GM21786 (cell line): Measurements from ENCODE around the gene IGSF5.
"Not testable (repeated sequence)": the region's sequence is repeated elsewhere in the genome, so short reads cannot be mapped to it uniquely, and the experiment has no call there.

Source experiments
- ATAC-seq: cut with Tn5 transposase; IDR thresholded peaks from one replicate; pipeline ENCODE4 v1.9.1; 2021; ENCODE audit not compliant: unreplicated experiment

The IGSF5 gene

GRCh38 chr21:39744883-39745282, at the start of gene IGSF5:
TSS of gene IGSF5 (plus strand) at chr21:39745183. CDS start at chr21:39745510, 327 bp downstream.
- ATAC-seq = not testable (repeated sequence)

GRCh38 chr21:39696196-39696595, 48.8 kb upstream of the IGSF5 start:
- no peak for ATAC-seq

- no peak for ATAC-seq
Observed at GRCh38 chr21:39696618-39697017, 48.4 kb upstream of the IGSF5 start.

GRCh38 chr21:39700318-39700717, 44.7 kb upstream of the IGSF5 start:
- ATAC-seq = no peak

GRCh38 chr21:39703578-39703977, 41.4 kb upstream of the IGSF5 start:
- no peak for ATAC-seq

GRCh38 chr21:39705849-39706248, 39.1 kb upstream of the IGSF5 start:
- no peak for ATAC-seq

GRCh38 chr21:39707316-39707715, 37.7 kb upstream of the IGSF5 start:
- ATAC-seq = no peak

GRCh38 chr21:39710866-39711265, 34.1 kb upstream of the IGSF5 start:
- ATAC-seq = no peak

- no peak for ATAC-seq
Observed at GRCh38 chr21:39712273-39712672, 32.7 kb upstream of the IGSF5 start.

GRCh38 chr21:39712976-39713375, 32.0 kb upstream of the IGSF5 start:
- ATAC-seq = no peak

- no peak for ATAC-seq
Observed at GRCh38 chr21:39713905-39714304, 31.1 kb upstream of the IGSF5 start.

- ATAC-seq = no peak
Observed at GRCh38 chr21:39714331-39714730, 30.7 kb upstream of the IGSF5 start.

GRCh38 chr21:39715804-39716397, 29.1 kb upstream of the IGSF5 start:
- ATAC-seq = no peak

- ATAC-seq = no peak
Observed at GRCh38 chr21:39720126-39720778, 24.7 kb upstream of the IGSF5 start.

- ATAC-seq = no peak
Observed at GRCh38 chr21:39721885-39722284, 23.1 kb upstream of the IGSF5 start.

GRCh38 chr21:39724944-39725343, 20.0 kb upstream of the IGSF5 start:
- ATAC-seq = no peak

GRCh38 chr21:39726133-39726532, 18.9 kb upstream of the IGSF5 start:
- ATAC-seq = no peak

- ATAC-seq = no peak
Observed at GRCh38 chr21:39727401-39728120, 17.4 kb upstream of the IGSF5 start.

GRCh38 chr21:39728341-39728740, 16.6 kb upstream of the IGSF5 start:
- no peak for ATAC-seq

GRCh38 chr21:39730418-39731157, 14.4 kb upstream of the IGSF5 start:
- no peak for ATAC-seq

- ATAC-seq = no peak
Observed at GRCh38 chr21:39736716-39737115, 8.3 kb upstream of the IGSF5 start.
